NCI-H1092 treated with DMSO at 0.1 percent for 48 hours (cell line): ENCODE data around the gene PEAK1.

Experiments
- DNase-seq: peaks from one replicate; lab custom pipeline; 2025; lab: John Stamatoyannopoulos, UW

Gene PEAK1

GRCh38 chr15:77085297-77085696 lies 334.6 kb downstream of the PEAK1 start:
- no peak for DNase-seq

DNA sequence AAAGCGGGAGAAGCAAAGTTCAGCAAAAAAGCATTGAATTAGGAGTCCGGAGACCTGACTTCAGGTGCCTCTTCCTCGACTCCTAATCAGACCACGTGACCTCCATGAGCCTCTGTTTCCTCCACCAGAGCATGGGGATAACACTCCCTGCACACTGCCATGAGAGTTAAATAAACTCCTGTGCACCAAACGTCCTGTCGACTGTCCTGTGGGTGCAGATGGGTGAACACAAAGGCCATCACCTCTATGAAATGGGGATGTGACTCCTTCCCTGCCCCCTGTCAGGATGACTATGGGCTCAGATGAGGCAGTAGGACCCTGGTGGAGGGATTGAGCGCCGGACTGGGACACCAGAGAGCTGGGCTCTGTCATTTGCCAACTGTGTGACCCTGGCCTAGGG lies 335.5 kb downstream of the PEAK1 start:
- DNase-seq: no peak

- DNase-seq: peak; percentile 85
Observed at GRCh38 chr15:77083381-77084160, 336.3 kb downstream of the PEAK1 start.

DNA sequence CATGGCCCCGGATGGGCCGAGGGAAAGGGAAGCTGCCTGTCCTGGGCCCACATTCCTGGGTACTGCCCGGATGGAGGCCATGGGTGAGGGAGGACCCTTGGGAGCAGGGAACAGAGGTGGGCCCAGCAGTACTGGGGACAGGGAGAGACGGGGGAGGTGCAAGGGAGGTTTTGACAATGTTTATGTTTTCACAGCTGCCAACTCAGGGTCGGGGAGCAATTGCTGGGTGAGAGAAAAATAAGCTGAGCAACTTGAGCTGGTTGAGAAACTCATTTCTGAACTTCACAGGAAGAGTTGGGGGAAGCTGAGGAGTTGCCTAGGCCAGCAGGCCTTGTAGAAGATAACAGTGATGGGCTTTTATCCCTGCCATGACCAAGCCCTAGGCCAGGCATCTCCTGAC lies 337.9 kb downstream of the PEAK1 start:
- no peak for DNase-seq

DNA sequence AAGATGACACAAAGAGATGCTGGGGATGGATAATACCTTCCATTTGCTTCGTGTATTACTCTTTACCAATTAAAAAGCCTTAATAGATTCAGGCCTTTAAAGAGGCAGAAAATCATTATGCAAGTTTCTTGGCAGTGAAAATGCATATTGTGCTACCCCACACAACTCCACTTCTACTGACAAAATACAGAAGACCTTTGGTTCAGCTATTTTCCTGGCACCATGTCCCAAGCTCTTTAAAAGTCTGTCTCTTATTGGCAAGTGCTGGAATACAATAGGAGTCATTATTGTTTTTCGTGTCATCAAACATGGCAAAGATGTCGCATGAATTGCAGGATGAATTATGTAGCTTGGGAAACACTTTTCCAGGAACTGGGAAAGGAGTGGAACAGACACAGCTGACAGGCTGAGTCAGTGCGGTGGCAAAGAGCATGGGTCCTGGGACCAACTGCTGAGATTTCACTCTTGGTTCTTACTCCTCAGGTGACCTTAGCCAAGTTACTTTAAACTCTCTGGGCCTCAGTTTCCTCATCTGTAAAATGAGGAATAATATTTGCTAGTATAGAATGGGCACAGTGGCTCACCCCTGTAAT lies 343.5 kb downstream of the PEAK1 start:
- DNase-seq: no peak

- no peak for DNase-seq
Observed at GRCh38 chr15:77075528-77075927, 344.4 kb downstream of the PEAK1 start.

DNA sequence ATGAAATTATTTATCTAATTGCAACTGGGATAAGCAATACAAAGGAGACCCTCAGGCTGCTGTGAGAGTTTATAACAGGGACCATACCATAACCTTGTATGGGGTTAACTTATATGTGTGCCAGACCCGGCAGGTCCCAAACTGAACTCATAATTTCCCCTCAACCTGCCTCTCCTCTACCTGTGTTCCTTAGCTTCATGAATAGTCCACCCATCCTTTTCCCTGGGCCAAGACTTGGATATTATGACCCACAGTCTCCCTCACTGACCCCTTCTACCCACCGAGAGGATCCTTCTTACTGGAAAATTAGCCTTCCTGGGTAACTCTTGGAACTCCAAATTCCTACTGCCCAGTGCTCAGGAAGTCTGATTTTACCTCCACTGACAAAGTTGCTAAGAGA lies 345.6 kb downstream of the PEAK1 start:
- DNase-seq: no peak

DNA sequence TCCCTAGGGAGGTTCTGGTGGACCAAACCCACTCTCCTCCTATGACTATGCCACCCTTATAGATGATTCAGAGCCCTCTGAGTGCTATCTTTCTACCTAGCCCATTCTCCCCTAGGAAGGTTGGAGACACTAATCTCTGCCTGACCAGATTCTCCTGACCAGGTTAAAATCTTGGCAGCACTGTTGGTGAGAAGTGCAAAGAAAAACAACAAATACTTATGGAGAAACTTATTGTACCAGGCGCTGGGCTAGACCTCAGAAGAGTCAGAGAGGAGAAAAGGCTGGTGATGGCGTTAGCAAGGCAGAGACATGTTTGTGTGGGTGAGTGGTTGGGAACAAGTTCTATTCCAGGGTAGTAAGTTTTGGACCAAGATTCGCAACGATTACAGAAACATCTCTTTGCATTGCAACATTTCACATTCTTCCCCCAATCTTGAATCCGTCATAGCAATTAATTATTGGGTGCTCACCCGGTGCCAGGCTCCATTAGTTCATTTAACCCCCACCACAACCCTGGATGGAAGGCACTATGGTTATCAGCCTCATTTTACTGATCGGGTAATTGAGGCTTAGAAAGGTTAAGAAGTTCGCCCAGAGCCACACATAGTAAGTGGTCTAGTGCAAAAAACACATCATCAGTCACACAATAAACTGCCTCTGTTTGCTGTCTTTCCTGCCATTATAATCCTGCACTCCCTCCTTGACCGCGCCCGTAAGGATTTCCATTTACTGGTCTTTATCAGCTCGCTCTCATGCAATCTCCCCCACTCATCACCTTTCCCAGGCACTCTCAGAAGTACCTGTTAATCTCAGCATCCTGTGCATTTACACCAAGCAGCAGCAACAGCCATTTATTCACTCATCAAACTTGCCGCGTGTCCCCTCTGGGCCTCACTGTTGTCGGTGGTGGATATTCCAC lies 348.3 kb downstream of the PEAK1 start:
- no peak for DNase-seq

GRCh38 chr15:77070495-77071304 lies 349.2 kb downstream of the PEAK1 start, which contains the start of gene TSPAN3:
TSPAN3 (minus strand) TSS chr15:77071109; CDS start chr15:77070954, 155 bp downstream.
- peak; percentile 84 for DNase-seq

- no peak for DNase-seq
Observed at GRCh38 chr15:77070180-77070494, 349.8 kb downstream of the PEAK1 start.

DNA sequence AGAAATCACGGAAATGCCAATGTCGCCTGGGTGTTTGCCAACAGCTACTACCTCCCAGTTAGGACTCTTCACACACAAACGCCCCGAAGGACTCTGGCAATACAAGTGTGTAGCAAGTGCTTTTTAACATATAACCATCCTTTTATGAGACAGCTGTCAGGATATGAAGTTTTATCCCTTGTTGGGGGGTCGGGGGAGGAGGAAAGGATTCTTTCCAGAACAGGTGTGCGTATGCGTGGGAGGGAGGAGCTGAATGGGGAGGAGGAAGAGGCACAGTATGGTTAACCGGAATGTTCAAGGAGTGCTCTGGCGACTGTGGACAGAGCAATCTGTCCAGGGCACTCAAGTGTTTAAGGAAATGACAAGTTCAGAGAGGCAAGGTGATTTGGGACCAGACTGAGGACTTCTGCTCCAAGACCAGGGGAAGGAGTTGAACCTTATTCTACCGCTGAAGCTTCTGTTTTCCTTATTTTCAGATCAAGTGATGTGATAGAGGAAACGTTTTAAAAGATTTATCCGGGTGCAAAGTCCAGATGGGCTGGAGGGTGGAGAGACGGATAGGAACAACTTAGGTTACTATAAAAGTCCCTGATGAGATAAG lies 350.3 kb downstream of the PEAK1 start:
- DNase-seq: no peak

GRCh38 chr15:77068633-77069032 lies 351.3 kb downstream of the PEAK1 start:
- DNase-seq: no peak

GRCh38 chr15:77067691-77068367 lies 352.1 kb downstream of the PEAK1 start:
- DNase-seq: no peak

GRCh38 chr15:77066971-77067690 lies 352.8 kb downstream of the PEAK1 start:
- no peak for DNase-seq

GRCh38 chr15:77064539-77065308 lies 355.2 kb downstream of the PEAK1 start:
- DNase-seq: no peak

DNA sequence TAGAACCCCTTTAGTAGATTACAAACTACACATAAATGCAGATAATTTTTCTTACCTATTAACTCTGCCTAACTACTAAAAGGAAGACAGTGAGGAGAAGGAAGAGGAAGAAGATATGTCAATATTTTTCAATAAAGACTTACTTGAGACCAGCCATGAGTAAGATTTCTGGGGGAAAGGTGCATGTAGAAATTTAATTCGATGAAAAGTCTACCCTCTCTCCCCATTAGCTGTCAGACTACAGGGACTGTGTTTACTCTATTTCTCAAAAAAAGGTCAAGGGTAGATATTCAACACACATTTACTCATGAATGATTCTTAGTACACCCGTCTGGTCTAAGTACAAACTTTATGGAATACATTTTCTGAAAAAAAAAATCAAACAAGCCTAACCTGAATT lies 355.8 kb downstream of the PEAK1 start:
- DNase-seq: no peak

DNA sequence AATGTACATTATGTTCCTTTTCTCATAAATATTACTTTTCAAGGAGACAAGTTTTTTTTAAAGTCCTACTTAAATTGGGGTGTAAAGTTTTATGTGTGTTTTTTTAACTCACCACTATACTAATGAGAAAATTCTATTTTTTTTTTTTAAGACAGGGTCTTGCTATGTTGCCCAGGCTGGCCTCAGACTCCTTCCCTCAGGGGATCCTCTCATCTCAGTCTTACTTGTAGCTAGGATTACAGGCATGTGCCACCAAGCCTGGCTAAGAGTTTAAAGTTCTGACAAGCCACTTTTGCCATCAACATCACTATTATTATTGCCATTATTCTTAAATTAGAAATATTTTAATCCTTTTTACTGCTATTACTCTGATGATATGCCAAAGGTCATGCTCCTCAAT lies 356.7 kb downstream of the PEAK1 start:
- DNase-seq: no peak

DNA sequence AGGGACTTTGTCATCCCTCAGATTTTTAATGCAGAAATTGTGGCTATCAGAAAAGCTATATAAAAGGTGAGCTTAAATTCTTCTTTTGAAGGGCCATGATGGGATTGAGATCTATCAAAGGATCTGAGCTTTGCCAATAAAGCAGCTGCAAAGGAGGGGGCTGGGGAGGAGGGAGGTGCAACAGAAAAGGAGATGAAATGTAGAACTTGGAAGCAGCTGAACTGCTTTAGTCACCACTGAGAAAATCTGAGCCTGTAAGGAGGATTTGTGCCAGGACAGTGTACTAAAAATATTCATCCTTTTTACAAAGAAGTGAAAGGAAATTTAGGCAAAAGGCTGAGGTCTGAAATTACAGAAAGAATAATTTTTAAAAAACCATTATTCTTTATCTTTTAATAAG lies 359.4 kb downstream of the PEAK1 start:
- DNase-seq: no peak

DNA sequence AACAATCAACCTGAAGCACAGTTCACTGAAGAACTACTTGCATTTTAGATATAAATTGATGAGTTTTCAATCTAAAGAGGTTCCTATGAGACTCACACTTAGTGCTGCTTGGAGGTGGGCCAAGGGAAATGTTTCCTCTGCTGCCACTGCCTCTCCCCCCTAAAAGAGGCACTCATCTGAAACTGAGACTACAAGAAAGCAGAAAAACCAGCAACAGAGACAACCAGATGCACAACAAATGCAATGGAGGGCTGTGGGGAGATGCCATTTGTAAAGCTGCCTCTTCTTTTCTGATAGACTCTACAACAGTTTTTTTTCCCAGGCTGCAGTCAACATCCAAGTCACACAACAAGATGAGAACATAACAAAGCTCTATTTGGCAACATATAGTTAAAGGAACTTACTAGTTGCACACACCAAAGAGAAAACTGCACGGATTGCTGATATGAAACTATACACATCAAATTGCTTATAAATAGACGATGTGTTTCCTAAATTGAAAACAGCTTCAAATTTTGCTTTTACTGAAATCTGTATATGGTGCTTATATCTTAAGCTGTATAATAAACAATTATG lies 360.0 kb downstream of the PEAK1 start:
- no peak for DNase-seq
